ENCODE results near the gene PSMG4. TPM values are rescaled to one million over a fixed set of nuclear protein-coding genes. Genes with fewer than 3 reads are reported as not detected.

PSMG4 gene
- total RNA-seq, 1 experiment from 2014 or later = 29.3 TPM

DNA sequence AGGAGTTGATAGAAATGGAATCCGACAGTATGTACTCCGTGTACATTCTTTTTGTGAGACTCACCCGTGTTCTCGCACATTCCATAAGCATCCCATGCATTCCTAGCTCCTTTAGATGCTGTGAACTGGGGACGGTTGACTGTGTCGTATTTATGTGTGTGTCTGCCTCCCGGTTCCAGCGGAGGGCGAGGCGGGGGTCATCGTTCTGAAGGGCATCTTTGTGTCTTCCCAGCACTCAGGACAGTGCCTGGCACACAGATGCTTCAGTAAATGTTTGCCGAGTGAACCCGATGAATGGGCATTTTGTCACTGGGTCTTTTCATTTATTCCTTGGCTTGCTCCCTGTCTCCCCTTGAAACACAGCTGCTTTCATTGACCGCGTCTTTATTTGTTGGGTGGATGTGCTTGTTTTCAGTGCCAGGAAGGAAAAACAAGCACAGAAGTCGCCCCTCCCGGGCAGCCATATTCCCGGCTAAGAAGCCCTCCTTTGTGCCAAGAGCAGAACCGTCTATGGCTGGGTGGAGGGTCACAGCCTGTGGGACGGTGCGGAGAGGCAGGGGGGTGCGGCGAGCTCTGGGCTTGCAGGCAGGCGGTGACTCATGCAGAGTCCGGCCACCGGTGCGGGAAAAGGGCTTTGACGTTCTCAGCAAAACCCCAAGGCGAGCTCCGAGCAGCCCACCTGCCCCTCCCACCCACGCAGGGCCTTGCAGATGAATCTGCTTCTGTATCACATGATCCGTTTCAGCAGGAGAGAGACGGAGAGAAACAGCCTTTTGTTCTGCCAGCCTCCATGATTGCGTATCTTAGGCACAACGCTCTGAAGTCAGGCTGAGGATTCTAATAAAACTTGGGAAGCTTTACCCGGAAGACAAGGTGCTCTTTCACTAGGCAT lies 11.2 kb upstream of the PSMG4 start:
- no peak overlapping the region for H3K18ac ChIP-seq (ENCODE audit: insufficient read length, low read depth, low read length)
- no peak overlapping the region for H3K27ac ChIP-seq (ENCODE audit: insufficient read length, low read depth, low read length)
- no peak overlapping the region for H4K5ac ChIP-seq (ENCODE audit: insufficient read length, low read depth, low read length)
- no peaks in the 10 kb centered on the region for H3K79me1 ChIP-seq (ENCODE audit: insufficient read depth, low read depth, low read length, poor library complexity, severe bottlenecking)
- H3K56ac ChIP-seq (ENCODE audit: insufficient read length, low read depth, low read length) = no peak overlapping the region
- H3T11ph ChIP-seq (ENCODE audit: low read length) = no peak overlapping the region
- H3K23ac ChIP-seq (ENCODE audit: insufficient read length, low read depth, low read length) = no peak overlapping the region
- no peak overlapping the region for H4K8ac ChIP-seq (replicated peaks; ENCODE audit: insufficient read length, low read depth, low read length)
- H3K4me1 Mint-ChIP-seq = peaks cover 29 to 42% of the 10 kb centered on the region in 2 experiments
- H2BK15ac ChIP-seq (ENCODE audit: low read depth, low read length) = no peak overlapping the region
- H2BK120ac ChIP-seq (ENCODE audit: low read depth, low read length, poor library complexity, severe bottlenecking) = no peak overlapping the region
- H3K4ac ChIP-seq (ENCODE audit: low read depth, low read length) = no peak overlapping the region
- no CpG with 5 or more reads among the region's 36 CpGs for WGBS (ENCODE audit: extremely low coverage, insufficient read length, low lambda C conversion rate)
- H3K27me3 ChIP-seq (ENCODE audit: insufficient read depth, low read length) = no peaks in the 10 kb centered on the region
- H3K4me2 ChIP-seq (ENCODE audit: insufficient read depth, insufficient read length, low read length) = no peak overlapping the region
- H2BK5ac ChIP-seq (ENCODE audit: insufficient read length, low read length) = no peak overlapping the region
- no peaks in the 10 kb centered on the region for H3K23me2 ChIP-seq (ENCODE audit: insufficient read length, low read depth, low read length, poor library complexity, severe bottlenecking)
- no peak overlapping the region for H4K91ac ChIP-seq (ENCODE audit: insufficient read length, low read depth, low read length)
- no peaks in the 10 kb centered on the region for H3K9me3 ChIP-seq (ENCODE audit: control insufficient read depth, low read depth, low read length)
- H2BK20ac ChIP-seq (ENCODE audit: low read depth, low read length, poor library complexity, severe bottlenecking) = no peak overlapping the region
- DNase-seq = peak; percentile 75
- H2AFZ ChIP-seq (ENCODE audit: low read length) = no peak overlapping the region
- H3K4me3 Mint-ChIP-seq = peak overlapping the region in 1 of 2 experiments; percentile 4; a peak in 2 of 5 replicates
- H3K4me1 ChIP-seq (ENCODE audit: insufficient read depth, low read length) = no peaks in the 10 kb centered on the region; the same call in 1 of the 2 replicates
- no peak overlapping the region for H2BK12ac ChIP-seq (ENCODE audit: insufficient read length, low read depth, low read length)
- no peak overlapping the region for H3K9ac ChIP-seq (ENCODE audit: extremely low read depth, insufficient read length, low read length)
- H3K27ac Mint-ChIP-seq = peak overlapping the region in 1 of 3 experiments; percentile 74; a peak in 1 of 7 replicates
- H3K27me3 Mint-ChIP-seq (ENCODE audit: low read depth) = peaks cover 9% of the 10 kb centered on the region
- no peaks in the 10 kb centered on the region for H3K79me2 ChIP-seq (ENCODE audit: insufficient read depth, low read length)
- no peaks in the 10 kb centered on the region; a peak in 1 of 7 replicates for H3K36me3 Mint-ChIP-seq (ENCODE audit: insufficient read depth in 1 of 3, low read depth in 3 of 3)
- H4K20me1 ChIP-seq (ENCODE audit: control insufficient read depth, insufficient read depth, insufficient read length) = no peaks in the 10 kb centered on the region
- no peak overlapping the region for H2AK5ac ChIP-seq (ENCODE audit: insufficient read length, low read length)
- TF ChIP-seq, protein P1, sequence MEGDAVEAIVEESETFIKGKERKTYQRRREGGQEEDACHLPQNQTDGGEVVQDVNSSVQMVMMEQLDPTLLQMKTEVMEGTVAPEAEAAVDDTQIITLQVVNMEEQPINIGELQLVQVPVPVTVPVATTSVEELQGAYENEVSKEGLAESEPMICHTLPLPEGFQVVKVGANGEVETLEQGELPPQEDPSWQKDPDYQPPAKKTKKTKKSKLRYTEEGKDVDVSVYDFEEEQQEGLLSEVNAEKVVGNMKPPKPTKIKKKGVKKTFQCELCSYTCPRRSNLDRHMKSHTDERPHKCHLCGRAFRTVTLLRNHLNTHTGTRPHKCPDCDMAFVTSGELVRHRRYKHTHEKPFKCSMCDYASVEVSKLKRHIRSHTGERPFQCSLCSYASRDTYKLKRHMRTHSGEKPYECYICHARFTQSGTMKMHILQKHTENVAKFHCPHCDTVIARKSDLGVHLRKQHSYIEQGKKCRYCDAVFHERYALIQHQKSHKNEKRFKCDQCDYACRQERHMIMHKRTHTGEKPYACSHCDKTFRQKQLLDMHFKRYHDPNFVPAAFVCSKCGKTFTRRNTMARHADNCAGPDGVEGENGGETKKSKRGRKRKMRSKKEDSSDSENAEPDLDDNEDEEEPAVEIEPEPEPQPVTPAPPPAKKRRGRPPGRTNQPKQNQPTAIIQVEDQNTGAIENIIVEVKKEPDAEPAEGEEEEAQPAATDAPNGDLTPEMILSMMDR (conservative IDR thresholded peaks at IDR 0.05) = no peak
- H3K14ac ChIP-seq (ENCODE audit: insufficient read depth, low read length) = no peak overlapping the region
- no peaks in the 10 kb centered on the region for H3K9me3 Mint-ChIP-seq
